OCI-LY3 (cell line): ENCODE data around the gene NRN1L.

Source experiments
- H2AFZ ChIP-seq: fragments of 200-600, 300-600 bp; shearing (Covaris generic); 2 replicates; pipeline ENCODE4 v1.6.0; 2014; ENCODE audit warnings: antibody characterized with exemption, low read depth, low read length
- H3K27ac ChIP-seq: fragments of 200-600, 300-600 bp; sonication (generic); 2 replicates; pipeline ENCODE4 v1.5.1; 2014; ENCODE audit warnings: mild to moderate bottlenecking, low read length, moderate library complexity, mixed read lengths
- H3K27me3 ChIP-seq: fragments of 200-600, 300-600 bp; sonication (generic); 2 replicates; pipeline ENCODE4 v1.6.1; 2014; ENCODE audit warnings: low read depth, low read length, mixed read lengths
- H3K36me3 ChIP-seq: fragments of 200-600, 300-600 bp; sonication (generic); replicated peaks from 2 replicates; pipeline ENCODE3; 2014; ENCODE audit warnings: low read depth, low read length, mixed read lengths
- H3K4me1 ChIP-seq: fragments of 300-600, 200-600 bp; sonication (generic); 2 replicates; pipeline ENCODE4 v1.6.1; 2014; ENCODE audit warnings: low read length, mixed read lengths
- H3K4me2 ChIP-seq: fragments of 200-600, 300-600 bp; sonication (generic); 2 replicates; pipeline ENCODE4 v1.6.1; 2014; ENCODE audit warnings: low read length, mixed read lengths
- H3K4me3 ChIP-seq: fragments of 300-600, 200-600 bp; sonication (generic); 2 replicates; pipeline ENCODE4 v1.5.1; 2014; ENCODE audit warnings: antibody characterized with exemption, mild to moderate bottlenecking, low read length, moderate library complexity
- H3K79me2 ChIP-seq: fragments of 300-600, 200-600 bp; shearing (Covaris generic); 2 replicates; pipeline ENCODE4 v1.6.1; 2014; ENCODE audit warnings: mild to moderate bottlenecking, low read length, mixed read lengths
- H3K9ac ChIP-seq: fragments of 300-600, 200-600 bp; shearing (Covaris generic); 2 replicates; pipeline ENCODE4 v1.6.0; 2014; ENCODE audit warnings: mild to moderate bottlenecking, low read length, moderate library complexity
- H3K9me3 ChIP-seq: fragments of 200-600, 300-600 bp; shearing (Covaris generic); 2 replicates; pipeline ENCODE4 v1.6.1; 2014; ENCODE audit warnings: low read length, mixed read lengths; ENCODE audit not compliant: insufficient read depth
- H4K20me1 ChIP-seq: fragments of 200-600, 300-600 bp; sonication (generic); 2 replicates; pipeline ENCODE4 v1.6.1; 2016; ENCODE audit warnings: low read length, mixed read lengths; ENCODE audit not compliant: insufficient read depth
- EZH2phosphoT487 ChIP-seq: fragments of 200-600 bp; shearing (Covaris generic); IDR thresholded peaks from 2 replicates; pipeline ENCODE4 v1.6.1; 2018; ENCODE audit warnings: antibody characterized with exemption, mixed run types, low read depth
- TF ChIP-seq, protein P1 (sequence below): fragments of 200-600, 300-600 bp; sonication (generic); IDR thresholded peaks from 2 replicates; pipeline ENCODE4 v1.5.1; 2014; ENCODE audit warnings: antibody characterized with exemption, low read length, low read depth

NRN1L gene

DNA sequence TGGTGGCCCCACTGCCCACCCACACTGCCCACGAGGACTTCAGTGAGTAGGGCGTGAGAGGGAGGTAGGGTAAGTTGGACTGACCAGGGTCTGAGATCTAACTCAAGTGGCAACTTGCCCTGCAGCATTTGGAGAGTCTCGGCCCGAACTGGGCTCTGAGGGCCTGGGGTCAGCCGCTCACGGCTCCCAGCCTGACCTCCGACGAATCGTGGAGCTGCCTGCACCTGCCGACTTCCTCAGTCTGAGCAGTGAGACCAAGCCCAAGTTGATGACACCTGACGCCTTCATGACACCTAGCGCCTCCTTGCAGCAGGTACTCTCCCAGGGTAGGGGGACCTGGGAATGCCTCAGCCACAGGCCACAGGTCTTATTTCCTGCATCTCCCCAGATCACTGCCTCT lies 5.2 kb upstream of the NRN1L start:
- Histone ChIP-seq H3K9ac (no peak overlapping the region), H3K36me3 (peaks cover 61% of the 10 kb centered on the region), H3K27me3 (no peaks in the 10 kb centered on the region), H4K20me1 (peaks cover 7% of the 10 kb centered on the region; the same call in 1 of the 2 replicates), H2AFZ (no peak overlapping the region), H3K4me1 (peaks cover 1% of the 10 kb centered on the region), H3K4me3 (no peak overlapping the region), H3K79me2 (peaks cover 22% of the 10 kb centered on the region), H3K9me3 (no peaks in the 10 kb centered on the region), H3K4me2 (no peak overlapping the region), H3K27ac (no peak overlapping the region)
- TF ChIP-seq, protein P1, sequence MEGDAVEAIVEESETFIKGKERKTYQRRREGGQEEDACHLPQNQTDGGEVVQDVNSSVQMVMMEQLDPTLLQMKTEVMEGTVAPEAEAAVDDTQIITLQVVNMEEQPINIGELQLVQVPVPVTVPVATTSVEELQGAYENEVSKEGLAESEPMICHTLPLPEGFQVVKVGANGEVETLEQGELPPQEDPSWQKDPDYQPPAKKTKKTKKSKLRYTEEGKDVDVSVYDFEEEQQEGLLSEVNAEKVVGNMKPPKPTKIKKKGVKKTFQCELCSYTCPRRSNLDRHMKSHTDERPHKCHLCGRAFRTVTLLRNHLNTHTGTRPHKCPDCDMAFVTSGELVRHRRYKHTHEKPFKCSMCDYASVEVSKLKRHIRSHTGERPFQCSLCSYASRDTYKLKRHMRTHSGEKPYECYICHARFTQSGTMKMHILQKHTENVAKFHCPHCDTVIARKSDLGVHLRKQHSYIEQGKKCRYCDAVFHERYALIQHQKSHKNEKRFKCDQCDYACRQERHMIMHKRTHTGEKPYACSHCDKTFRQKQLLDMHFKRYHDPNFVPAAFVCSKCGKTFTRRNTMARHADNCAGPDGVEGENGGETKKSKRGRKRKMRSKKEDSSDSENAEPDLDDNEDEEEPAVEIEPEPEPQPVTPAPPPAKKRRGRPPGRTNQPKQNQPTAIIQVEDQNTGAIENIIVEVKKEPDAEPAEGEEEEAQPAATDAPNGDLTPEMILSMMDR, result no peak
- no peak for TF ChIP-seq EZH2phosphoT487

DNA sequence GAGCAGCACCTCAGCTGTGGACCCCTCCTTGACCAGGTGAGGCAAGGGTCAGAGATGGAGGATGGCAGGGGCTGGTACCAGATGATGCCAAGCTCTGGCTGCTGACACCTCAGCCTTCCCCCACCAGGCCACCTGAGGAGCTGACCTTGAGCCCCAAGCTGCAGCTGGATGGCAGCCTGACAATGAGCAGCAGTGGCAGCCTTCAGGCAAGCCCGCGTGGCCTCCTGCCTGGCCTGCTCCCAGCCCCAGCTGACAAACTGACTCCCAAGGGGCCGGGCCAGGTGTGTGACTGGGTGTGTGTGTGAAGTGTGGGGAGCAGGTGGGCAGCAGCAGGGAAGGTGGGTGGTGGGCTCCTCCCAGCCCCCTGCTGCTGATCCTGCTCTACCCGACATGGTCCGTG lies 4.7 kb upstream of the NRN1L start:
- Histone ChIP-seq H3K79me2 (peaks cover 17% of the 10 kb centered on the region), H3K4me1 (no peaks in the 10 kb centered on the region), H3K27me3 (no peaks in the 10 kb centered on the region), H3K36me3 (peaks cover 62% of the 10 kb centered on the region), H3K27ac (no peak overlapping the region), H3K4me3 (no peak overlapping the region), H2AFZ (no peak overlapping the region), H3K4me2 (no peak overlapping the region), H4K20me1 (0 out of 2 replicates have a peak, but pooled peaks cover 5% of the 10 kb centered on the region), H3K9me3 (no peaks in the 10 kb centered on the region), H3K9ac (no peak overlapping the region)
- TF ChIP-seq, protein P1, result no peak
- TF ChIP-seq EZH2phosphoT487, result no peak

DNA sequence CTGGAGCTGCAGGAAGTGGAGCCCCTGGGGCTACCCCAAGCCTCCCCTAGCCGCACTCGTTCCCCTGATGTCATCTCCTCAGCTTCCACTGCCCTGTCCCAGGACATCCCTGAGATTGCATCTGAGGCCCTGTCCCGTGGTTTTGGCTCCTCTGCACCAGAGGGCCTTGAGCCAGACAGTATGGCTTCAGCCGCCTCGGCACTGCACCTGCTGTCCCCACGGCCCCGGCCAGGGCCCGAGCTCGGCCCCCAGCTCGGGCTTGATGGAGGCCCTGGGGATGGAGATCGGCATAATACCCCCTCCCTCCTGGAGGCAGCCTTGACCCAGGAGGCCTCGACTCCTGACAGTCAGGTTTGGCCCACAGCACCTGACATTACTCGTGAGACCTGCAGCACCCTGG lies 4.1 kb upstream of the NRN1L start:
- 0 out of 2 replicates have a peak, but pooled peaks cover 3% of the 10 kb centered on the region for H4K20me1 ChIP-seq
- no peak overlapping the region for H3K4me3 ChIP-seq
- H3K9ac ChIP-seq, result no peak overlapping the region
- H3K4me2 ChIP-seq, result no peak overlapping the region
- no peaks in the 10 kb centered on the region for H3K27me3 ChIP-seq
- H3K79me2 ChIP-seq, result peaks cover 11% of the 10 kb centered on the region
- peaks cover 62% of the 10 kb centered on the region for H3K36me3 ChIP-seq
- no peaks in the 10 kb centered on the region for H3K9me3 ChIP-seq
- TF ChIP-seq EZH2phosphoT487, result no peak
- TF ChIP-seq, protein P1, result no peak
- no peaks in the 10 kb centered on the region for H3K4me1 ChIP-seq
- no peak overlapping the region for H3K27ac ChIP-seq
- no peak overlapping the region for H2AFZ ChIP-seq

DNA sequence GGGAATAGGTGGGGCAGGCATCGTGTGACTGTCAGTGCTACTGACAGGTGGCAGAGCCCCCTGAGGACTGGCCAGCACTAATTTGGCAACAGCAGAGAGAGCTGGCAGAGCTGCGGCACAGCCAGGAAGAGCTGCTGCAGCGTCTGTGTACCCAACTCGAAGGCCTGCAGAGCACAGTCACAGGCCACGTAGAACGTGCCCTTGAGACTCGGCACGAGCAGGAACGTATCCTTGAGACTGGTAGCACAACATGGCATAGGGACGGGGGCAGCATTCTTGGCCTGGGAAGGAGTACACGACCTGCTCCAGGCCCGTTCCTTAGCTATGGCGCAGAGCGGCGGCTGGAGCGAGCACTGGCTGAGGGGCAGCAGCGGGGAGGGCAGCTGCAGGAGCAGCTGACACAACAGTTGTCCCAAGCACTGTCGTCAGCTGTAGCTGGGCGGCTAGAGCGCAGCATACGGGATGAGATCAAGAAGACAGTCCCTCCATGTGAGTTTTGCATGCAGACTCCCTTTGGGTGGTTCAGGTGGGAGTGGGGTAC lies 3.0 kb upstream of the NRN1L start:
- TF ChIP-seq, protein P1, result no peak
- TF ChIP-seq EZH2phosphoT487, result no peak
- no peaks in the 10 kb centered on the region for H3K9me3 ChIP-seq
- no peak overlapping the region for H3K9ac ChIP-seq
- H3K27ac ChIP-seq, result no peak overlapping the region
- H3K4me2 ChIP-seq, result no peak overlapping the region
- peaks cover 58% of the 10 kb centered on the region for H3K36me3 ChIP-seq
- no peaks in the 10 kb centered on the region for H3K4me1 ChIP-seq
- no peaks in the 10 kb centered on the region for H4K20me1 ChIP-seq
- no peak overlapping the region for H2AFZ ChIP-seq
- H3K4me3 ChIP-seq, result no peak overlapping the region
- H3K79me2 ChIP-seq, result no peaks in the 10 kb centered on the region
- no peaks in the 10 kb centered on the region for H3K27me3 ChIP-seq
